ENCODE results near the gene L3MBTL2. TPM values are rescaled to one million over a fixed set of nuclear protein-coding genes. Genes with fewer than 3 reads are reported as not detected.

L3MBTL2 gene
- total and polyA plus RNA-seq, 10 donors, result 11.4 to 33.8 (median 22.6) TPM

DNA sequence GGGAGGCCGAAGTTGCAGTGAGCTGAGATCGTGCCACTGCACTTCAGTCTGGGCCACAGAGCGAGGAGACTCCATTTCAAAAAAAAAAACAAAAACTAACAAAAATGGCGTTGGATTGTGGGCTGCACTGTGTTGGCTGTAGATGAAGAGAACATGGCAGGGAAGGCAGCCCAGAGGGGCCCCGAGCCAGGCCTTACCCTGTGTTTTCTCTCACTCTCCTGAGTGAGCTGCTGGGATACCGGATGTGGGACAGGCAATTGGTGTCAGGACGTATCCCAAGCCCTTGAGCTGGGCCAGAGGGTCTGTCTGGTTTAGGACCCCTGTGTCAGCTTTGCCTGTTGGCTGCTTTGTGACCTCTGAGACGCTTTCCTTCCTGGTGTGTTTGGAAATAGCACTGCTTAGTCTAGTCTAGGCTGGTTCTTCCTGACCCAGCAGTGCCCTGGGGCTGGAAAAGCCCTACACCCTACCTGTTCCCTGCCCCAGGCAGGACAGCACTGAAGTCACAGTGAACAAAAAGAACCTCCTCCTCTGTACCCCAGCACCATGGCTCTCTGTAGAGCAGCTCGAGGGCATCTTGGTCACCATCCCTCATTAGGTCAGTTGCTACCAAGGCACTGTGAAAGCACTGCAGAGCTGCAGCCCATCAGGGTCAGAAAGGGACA lies 17.9 kb downstream of the L3MBTL2 start:
- no peaks in the 10 kb centered on the region for H3K9me3 ChIP-seq
- DNase-seq, result no peak
- TF ChIP-seq POLR2AphosphoS5 (IDR thresholded peaks at IDR 0.05), result no peak
- peaks cover under 1 to 5% (median 4%) of the 10 kb centered on the region in 6 donors for H3K4me1 ChIP-seq
- no peak overlapping the region for H3K4me3 ChIP-seq
- H3K36me3 ChIP-seq, result peaks cover 11 to 98% (median 87%) of the 10 kb centered on the region in 6 donors
- H3K27me3 ChIP-seq (replicated peaks in 1 of 7), result no peaks in the 10 kb centered on the region
- intact Hi-C loops (cut with DNase I; ENCODE audit: low total_unique reads), result no loop called here
- 83 to 91% (median 90%) methylated on average over 7 to 9 of the region's 9 CpGs for WGBS, 5 donors
- no peak overlapping the region for H3K27ac ChIP-seq

DNA sequence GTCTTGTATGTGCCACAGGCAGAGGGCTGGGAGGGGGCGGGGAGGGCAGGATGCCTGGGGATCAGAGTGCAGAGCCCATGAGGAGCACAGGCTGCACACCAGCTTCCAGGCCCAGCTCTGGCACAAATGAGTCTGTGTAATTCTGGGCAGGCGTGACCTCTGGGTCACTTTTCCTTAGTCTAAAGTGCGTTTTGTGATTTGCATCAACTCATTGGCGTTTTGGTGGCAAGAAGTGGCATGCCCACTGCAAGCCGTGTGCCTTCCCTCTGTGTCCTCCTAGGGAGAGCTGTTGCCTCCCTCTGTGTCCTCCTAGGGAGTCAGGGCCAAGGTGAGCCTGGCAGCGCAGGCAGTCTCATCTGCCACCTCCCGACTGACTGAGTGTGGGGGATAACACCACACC lies 18.4 kb downstream of the L3MBTL2 start:
- Histone ChIP-seq H3K4me1 (no peaks in the 10 kb centered on the region), H3K36me3 (peaks cover 13 to 100% (median 92%) of the 10 kb centered on the region in 6 donors), H3K9me3 (no peaks in the 10 kb centered on the region), H3K4me3 (no peak overlapping the region), H3K27me3 (replicated peaks in 1 of 7) (no peaks in the 10 kb centered on the region), H3K27ac (no peak overlapping the region)
- intact Hi-C loops (cut with DNase I; ENCODE audit: low total_unique reads), result no loop called here
- TF ChIP-seq POLR2A (IDR thresholded peaks at IDR 0.05), result no peak
- TF ChIP-seq, protein P1, sequence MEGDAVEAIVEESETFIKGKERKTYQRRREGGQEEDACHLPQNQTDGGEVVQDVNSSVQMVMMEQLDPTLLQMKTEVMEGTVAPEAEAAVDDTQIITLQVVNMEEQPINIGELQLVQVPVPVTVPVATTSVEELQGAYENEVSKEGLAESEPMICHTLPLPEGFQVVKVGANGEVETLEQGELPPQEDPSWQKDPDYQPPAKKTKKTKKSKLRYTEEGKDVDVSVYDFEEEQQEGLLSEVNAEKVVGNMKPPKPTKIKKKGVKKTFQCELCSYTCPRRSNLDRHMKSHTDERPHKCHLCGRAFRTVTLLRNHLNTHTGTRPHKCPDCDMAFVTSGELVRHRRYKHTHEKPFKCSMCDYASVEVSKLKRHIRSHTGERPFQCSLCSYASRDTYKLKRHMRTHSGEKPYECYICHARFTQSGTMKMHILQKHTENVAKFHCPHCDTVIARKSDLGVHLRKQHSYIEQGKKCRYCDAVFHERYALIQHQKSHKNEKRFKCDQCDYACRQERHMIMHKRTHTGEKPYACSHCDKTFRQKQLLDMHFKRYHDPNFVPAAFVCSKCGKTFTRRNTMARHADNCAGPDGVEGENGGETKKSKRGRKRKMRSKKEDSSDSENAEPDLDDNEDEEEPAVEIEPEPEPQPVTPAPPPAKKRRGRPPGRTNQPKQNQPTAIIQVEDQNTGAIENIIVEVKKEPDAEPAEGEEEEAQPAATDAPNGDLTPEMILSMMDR (IDR thresholded peaks at IDR 0.05 in 8 of 11, conservative IDR thresholded peaks at IDR 0.05 in 3 of 11), result no peak
- no peak for TF ChIP-seq POLR2AphosphoS5 (IDR thresholded peaks at IDR 0.05)
- 88 to 96% (median 92%) methylated on average over 5 to 7 of the region's 7 CpGs for WGBS, 5 donors
- no peak for DNase-seq

- no peak for TF ChIP-seq POLR2AphosphoS5 (IDR thresholded peaks at IDR 0.05)
- no peak for TF ChIP-seq POLR2A (IDR thresholded peaks at IDR 0.05)
- TF ChIP-seq, protein P1 (IDR thresholded peaks at IDR 0.05 in 8 of 11, conservative IDR thresholded peaks at IDR 0.05 in 3 of 11), result no peak
- intact Hi-C loops (cut with DNase I; ENCODE audit: low total_unique reads), result no loop called here
These were observed 21.9 kb downstream of the L3MBTL2 start for GRCh38 chr22:41226723-41227655.

DNA sequence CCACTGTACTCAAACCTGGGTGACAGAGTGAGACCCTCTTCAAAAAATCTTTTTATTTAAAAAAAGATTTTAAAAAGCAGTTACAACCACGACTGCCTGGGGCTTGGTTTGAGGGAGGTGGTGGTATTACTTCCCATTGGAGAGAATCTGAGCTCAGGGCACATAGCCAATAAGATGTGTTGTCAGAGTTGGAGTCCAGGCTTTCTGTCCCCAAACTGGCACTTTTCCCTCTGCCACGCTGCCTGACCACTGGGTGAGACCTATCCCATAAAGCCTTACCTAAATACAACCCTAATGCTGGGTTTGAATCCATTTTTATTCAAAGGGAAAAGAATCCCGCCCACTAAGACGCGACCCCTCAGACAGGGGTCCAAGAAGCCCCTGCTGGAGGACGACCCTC lies 24.1 kb downstream of the L3MBTL2 start:
- no peaks in the 10 kb centered on the region for H3K27me3 ChIP-seq (replicated peaks in 1 of 7)
- H3K4me1 ChIP-seq, result peaks cover 0 to 21% (median 0%) of the 10 kb centered on the region in 6 donors
- 83 to 92% (median 87%) methylated on average over 6 of the region's 6 CpGs for WGBS, 5 donors
- H3K36me3 ChIP-seq, result peaks cover 10 to 76% (median 56%) of the 10 kb centered on the region in 6 donors
- H3K9me3 ChIP-seq, result no peaks in the 10 kb centered on the region
- intact Hi-C loops (cut with DNase I; ENCODE audit: low total_unique reads), result no loop called here
- TF ChIP-seq, protein P1 (IDR thresholded peaks at IDR 0.05 in 8 of 11, conservative IDR thresholded peaks at IDR 0.05 in 3 of 11), result no peak
- H3K27ac ChIP-seq, result no peak overlapping the region
- no peak overlapping the region for H3K4me3 ChIP-seq
- no peak for DNase-seq

More at GRCh38 chr22:41226723-41227655, 21.9 kb downstream of the L3MBTL2 start:
- Histone ChIP-seq H3K27ac (peak overlapping the region in 2 of 8 donors; percentile 33 to 43), H3K4me1 (peaks cover 0 to 16% (median 0%) of the 10 kb centered on the region in 6 donors), H3K27me3 (replicated peaks in 1 of 7) (no peaks in the 10 kb centered on the region), H3K9me3 (no peaks in the 10 kb centered on the region), H3K4me3 (no peak overlapping the region), H3K36me3 (peaks cover 13 to 98% (median 77%) of the 10 kb centered on the region in 6 donors)
- 91 to 95% (median 93%) methylated on average over 24 to 26 of the region's 26 CpGs for WGBS, 5 donors
- DNase-seq, result no peak

Data from spleen (tissue), 11 donors.